Measurements from ENCODE around the gene RABEPK.

Gene RABEPK

GRCh38 chr9:125241863-125242739 is 41.8 kb downstream of the RABEPK start:
- 16% methylated on average over 21 of the region's 27 CpGs for WGBS (ENCODE audit: insufficient coverage)
- H3K9me3 ChIP-seq (ENCODE audit: control extremely low read depth in 1 of 5, control insufficient read depth in 4 of 5, insufficient read depth in 2 of 5, low read depth in 1 of 5, low read length in 4 of 5), result no peaks in the 10 kb centered on the region
- ChIA-PET POLR2A (interaction anchor here (0.6 to 2.7 kb wide), 10 partner anchors 13 to 1084 kb away, joined by 3 to 34 read pairs (median 4); partner anchors contain the start of genes GAPVD1 and RABEPK), CTCF (interaction anchor here (0.6 to 1.4 kb wide), 3 partner anchors 20 to 120 kb away, joined by 3 to 8 read pairs (median 5); partner anchors contain the start of gene GAPVD1)
- peak overlapping the region; percentile 55 to 99 (median 83) for H3K4me3 ChIP-seq (ENCODE audit: control insufficient read depth in 1 of 7, extremely low read depth in 1 of 7, insufficient read depth in 4 of 7, low read depth in 2 of 7, low read length in 6 of 7)
- H3K27me3 ChIP-seq (replicated peaks in 2 of 5; ENCODE audit: control insufficient read depth in 4 of 5, insufficient read depth in 5 of 5, low read length in 4 of 5), result no peaks in the 10 kb centered on the region
- H3K4me1 ChIP-seq (ENCODE audit: control extremely low read depth in 1 of 4, control insufficient read depth in 4 of 4, insufficient read depth in 4 of 4, low read length in 3 of 4), result peaks cover 8 to 37% (median 24%) of the 10 kb centered on the region in 4 experiments
- peaks cover 14 to 31% (median 25%) of the 10 kb centered on the region in 4 experiments for H3K36me3 ChIP-seq (ENCODE audit: control insufficient read depth in 4 of 4, insufficient read depth in 4 of 4, low read length in 3 of 4)
- DNase-seq, result peak in 2 of 3 donors; percentile 18 to 22
- peak overlapping the region; percentile 98 to 99 for H3K27ac ChIP-seq (ENCODE audit: insufficient read depth in 1 of 2, low read depth in 1 of 2, low read length in 2 of 2, poor library complexity in 1 of 2, severe bottlenecking in 2 of 2)

GRCh38 chr9:125243792-125244260 is 43.5 kb downstream of the RABEPK start:
- 99% methylated on average over 11 of the region's 15 CpGs for WGBS (ENCODE audit: insufficient coverage)
- Histone ChIP-seq H3K4me3 (ENCODE audit: control insufficient read depth in 1 of 7, extremely low read depth in 1 of 7, insufficient read depth in 4 of 7, low read depth in 2 of 7, low read length in 6 of 7) (no peak overlapping the region), H3K36me3 (ENCODE audit: control insufficient read depth in 4 of 4, insufficient read depth in 4 of 4, low read length in 3 of 4) (peaks cover 5 to 15% (median 10%) of the 10 kb centered on the region in 4 experiments), H3K27me3 (replicated peaks in 2 of 5; ENCODE audit: control insufficient read depth in 4 of 5, insufficient read depth in 5 of 5, low read length in 4 of 5) (no peaks in the 10 kb centered on the region), H3K4me1 (ENCODE audit: control extremely low read depth in 1 of 4, control insufficient read depth in 4 of 4, insufficient read depth in 4 of 4, low read length in 3 of 4) (peaks cover 5 to 23% (median 16%) of the 10 kb centered on the region in 4 experiments), H3K27ac (ENCODE audit: insufficient read depth in 1 of 2, low read depth in 1 of 2, low read length in 2 of 2, poor library complexity in 1 of 2, severe bottlenecking in 2 of 2) (no peak overlapping the region), H3K9me3 (ENCODE audit: control extremely low read depth in 1 of 5, control insufficient read depth in 4 of 5, insufficient read depth in 2 of 5, low read depth in 1 of 5, low read length in 4 of 5) (no peaks in the 10 kb centered on the region)
- CTCF ChIA-PET, result interaction anchor here (2.8 kb wide), 1 partner anchor 12 kb away, joined by 10 read pairs; no protein-coding TSS in a partner anchor
- no peak for DNase-seq
- POLR2A ChIA-PET, result no interaction called here

DNA sequence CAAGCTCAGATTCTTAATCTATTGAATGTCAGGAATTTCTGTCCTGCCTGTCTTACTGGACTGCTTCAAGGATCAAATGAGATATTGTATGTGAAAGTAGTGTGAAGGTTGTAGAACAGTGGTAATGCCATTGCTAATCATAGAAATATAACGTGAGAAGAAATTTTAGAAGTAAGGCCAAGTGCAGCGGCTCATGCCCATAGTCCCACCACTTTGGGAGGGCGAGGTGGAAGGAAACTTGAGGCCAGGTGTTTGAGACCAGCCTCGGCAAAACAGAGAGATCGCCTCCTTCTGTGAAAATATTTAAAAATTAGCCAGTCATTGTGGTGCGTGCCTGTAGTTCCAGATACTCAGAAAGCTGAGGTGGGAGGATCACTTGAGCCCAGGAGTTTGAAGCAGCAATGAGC is 45.9 kb downstream of the RABEPK start:
- DNase-seq, result peak in 2 of 3 donors; percentile 54 to 71
- ChIA-PET CTCF (interaction anchor here (1.2 to 2.8 kb wide), 2 partner anchors 9 to 116 kb away, joined by 4 to 10 read pairs; no protein-coding TSS in a partner anchor), POLR2A (interaction anchor here (0.6 kb wide), 1 partner anchor 12 kb away, joined by 4 read pairs; no protein-coding TSS in a partner anchor)
- WGBS (ENCODE audit: insufficient coverage), result 68% methylated on average over 6 of the region's 6 CpGs
- Histone ChIP-seq H3K27ac (ENCODE audit: insufficient read depth in 1 of 2, low read depth in 1 of 2, low read length in 2 of 2, poor library complexity in 1 of 2, severe bottlenecking in 2 of 2) (no peak overlapping the region), H3K9me3 (ENCODE audit: control extremely low read depth in 1 of 5, control insufficient read depth in 4 of 5, insufficient read depth in 2 of 5, low read depth in 1 of 5, low read length in 4 of 5) (no peaks in the 10 kb centered on the region), H3K36me3 (ENCODE audit: control insufficient read depth in 4 of 4, insufficient read depth in 4 of 4, low read length in 3 of 4) (no peaks in the 10 kb centered on the region), H3K4me1 (ENCODE audit: control extremely low read depth in 1 of 4, control insufficient read depth in 4 of 4, insufficient read depth in 4 of 4, low read length in 3 of 4) (peaks cover 5 to 10% (median 7%) of the 10 kb centered on the region in 4 experiments), H3K27me3 (replicated peaks in 2 of 5; ENCODE audit: control insufficient read depth in 4 of 5, insufficient read depth in 5 of 5, low read length in 4 of 5) (no peaks in the 10 kb centered on the region), H3K4me3 (ENCODE audit: control insufficient read depth in 1 of 7, extremely low read depth in 1 of 7, insufficient read depth in 4 of 7, low read depth in 2 of 7, low read length in 6 of 7) (no peak overlapping the region)

DNA sequence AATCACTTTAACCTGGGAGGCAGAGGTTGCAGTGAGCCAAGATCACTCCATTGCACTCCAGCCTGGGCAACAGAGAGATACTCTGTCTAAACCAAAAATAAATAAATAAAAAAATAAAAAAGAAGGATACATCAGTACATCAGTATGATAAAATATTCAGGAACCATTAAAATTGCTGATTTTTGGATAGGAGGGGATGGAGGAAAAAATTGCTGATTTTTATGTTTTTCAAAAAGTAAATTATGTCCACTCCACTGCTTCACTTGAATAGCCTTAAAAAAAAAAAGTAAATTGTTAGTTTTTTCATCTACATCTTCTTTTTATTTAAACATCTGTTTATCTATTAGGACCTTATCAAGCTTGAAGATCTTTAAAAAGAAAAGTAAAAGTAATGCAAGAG is 53.9 kb downstream of the RABEPK start:
- ChIA-PET POLR2A (interaction anchor here (0.6 to 2.8 kb wide), 2 partner anchors 13 to 78 kb away, joined by 4 to 12 read pairs; partner anchors contain the start of gene HSPA5), CTCF (interaction anchor here (0.6 kb wide), 1 partner anchor 14 kb away, joined by 3 read pairs; no protein-coding TSS in a partner anchor)
- H3K27me3 ChIP-seq (replicated peaks in 2 of 5; ENCODE audit: control insufficient read depth in 4 of 5, insufficient read depth in 5 of 5, low read length in 4 of 5), result no peaks in the 10 kb centered on the region
- H3K4me3 ChIP-seq (ENCODE audit: control insufficient read depth in 1 of 7, extremely low read depth in 1 of 7, insufficient read depth in 4 of 7, low read depth in 2 of 7, low read length in 6 of 7), result no peak overlapping the region
- peaks cover 10 to 13% (median 12%) of the 10 kb centered on the region in 4 experiments for H3K4me1 ChIP-seq (ENCODE audit: control extremely low read depth in 1 of 4, control insufficient read depth in 4 of 4, insufficient read depth in 4 of 4, low read length in 3 of 4)
- no peak overlapping the region for H3K27ac ChIP-seq (ENCODE audit: insufficient read depth in 1 of 2, low read depth in 1 of 2, low read length in 2 of 2, poor library complexity in 1 of 2, severe bottlenecking in 2 of 2)
- DNase-seq, result no peak
- H3K9me3 ChIP-seq (ENCODE audit: control extremely low read depth in 1 of 5, control insufficient read depth in 4 of 5, insufficient read depth in 2 of 5, low read depth in 1 of 5, low read length in 4 of 5), result no peaks in the 10 kb centered on the region
- H3K36me3 ChIP-seq (ENCODE audit: control insufficient read depth in 4 of 4, insufficient read depth in 4 of 4, low read length in 3 of 4), result no peaks in the 10 kb centered on the region

DNA sequence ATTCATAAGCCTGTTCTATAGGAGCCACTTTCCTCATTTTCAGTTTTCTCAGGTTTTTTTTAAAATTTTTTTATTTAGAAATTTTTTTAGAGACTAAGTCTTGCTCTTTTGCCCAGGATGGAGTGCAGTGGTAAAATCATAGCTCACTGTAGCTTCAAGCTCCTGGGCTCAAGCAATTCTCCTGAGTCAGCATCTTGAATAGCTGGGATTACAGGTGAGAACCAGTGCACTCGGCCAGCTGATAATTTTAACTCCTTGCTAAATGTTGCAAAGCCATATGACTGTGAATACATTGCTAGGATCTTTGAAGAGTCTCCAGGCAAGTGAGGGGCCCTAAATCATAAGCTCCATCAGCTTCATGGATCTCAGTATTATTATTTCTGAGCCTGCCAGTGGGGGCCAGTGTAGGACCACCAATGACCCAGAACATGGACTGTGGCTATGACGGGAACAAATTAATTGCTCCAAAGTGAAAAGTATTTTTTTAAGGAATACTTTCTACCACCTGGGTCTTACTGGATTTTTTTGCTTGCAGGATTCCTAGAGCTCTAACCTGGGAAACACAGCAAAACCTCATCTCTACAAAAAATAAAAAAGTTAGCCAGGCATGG is 55.5 kb downstream of the RABEPK start:
- Histone ChIP-seq H3K4me1 (ENCODE audit: control extremely low read depth in 1 of 4, control insufficient read depth in 4 of 4, insufficient read depth in 4 of 4, low read length in 3 of 4) (peaks cover 14 to 29% (median 19%) of the 10 kb centered on the region in 4 experiments), H3K4me3 (ENCODE audit: control insufficient read depth in 1 of 7, extremely low read depth in 1 of 7, insufficient read depth in 4 of 7, low read depth in 2 of 7, low read length in 6 of 7) (no peak overlapping the region), H3K27me3 (replicated peaks in 2 of 5; ENCODE audit: control insufficient read depth in 4 of 5, insufficient read depth in 5 of 5, low read length in 4 of 5) (no peaks in the 10 kb centered on the region), H3K27ac (ENCODE audit: insufficient read depth in 1 of 2, low read depth in 1 of 2, low read length in 2 of 2, poor library complexity in 1 of 2, severe bottlenecking in 2 of 2) (no peak overlapping the region), H3K36me3 (ENCODE audit: control insufficient read depth in 4 of 4, insufficient read depth in 4 of 4, low read length in 3 of 4) (no peaks in the 10 kb centered on the region), H3K9me3 (ENCODE audit: control extremely low read depth in 1 of 5, control insufficient read depth in 4 of 5, insufficient read depth in 2 of 5, low read depth in 1 of 5, low read length in 4 of 5) (no peaks in the 10 kb centered on the region)
- WGBS (ENCODE audit: insufficient coverage), result 45% methylated on average over 2 of the region's 2 CpGs
- CTCF ChIA-PET, result interaction anchor here (0.6 to 2.4 kb wide), 16 partner anchors 11 to 1124 kb away, joined by 3 to 21 read pairs (median 4); no protein-coding TSS in a partner anchor
- peak in 2 of 3 donors; percentile 43 to 53 for DNase-seq
- POLR2A ChIA-PET, result interaction anchor here (2.8 kb wide), 1 partner anchor 14 kb away, joined by 12 read pairs; the partner anchor contains the start of gene HSPA5

- ChIA-PET POLR2A (interaction anchor here (0.6 kb wide), 1 partner anchor 12 kb away, joined by 4 read pairs; no protein-coding TSS in a partner anchor), CTCF (interaction anchor here (0.6 kb wide), 1 partner anchor 658 kb away, joined by 3 read pairs; no protein-coding TSS in a partner anchor)
- H3K36me3 ChIP-seq (ENCODE audit: control insufficient read depth in 4 of 4, insufficient read depth in 4 of 4, low read length in 3 of 4), result no peaks in the 10 kb centered on the region
- peaks cover 18 to 46% (median 27%) of the 10 kb centered on the region in 4 experiments for H3K4me1 ChIP-seq (ENCODE audit: control extremely low read depth in 1 of 4, control insufficient read depth in 4 of 4, insufficient read depth in 4 of 4, low read length in 3 of 4)
- WGBS (ENCODE audit: insufficient coverage), result 96% methylated on average over 4 of the region's 6 CpGs
- H3K4me3 ChIP-seq (ENCODE audit: control insufficient read depth in 1 of 7, extremely low read depth in 1 of 7, insufficient read depth in 4 of 7, low read depth in 2 of 7, low read length in 6 of 7), result no peak overlapping the region
- H3K27me3 ChIP-seq (replicated peaks in 2 of 5; ENCODE audit: control insufficient read depth in 4 of 5, insufficient read depth in 5 of 5, low read length in 4 of 5), result no peaks in the 10 kb centered on the region
- no peaks in the 10 kb centered on the region for H3K9me3 ChIP-seq (ENCODE audit: control extremely low read depth in 1 of 5, control insufficient read depth in 4 of 5, insufficient read depth in 2 of 5, low read depth in 1 of 5, low read length in 4 of 5)
- DNase-seq, result no peak
- H3K27ac ChIP-seq (ENCODE audit: insufficient read depth in 1 of 2, low read depth in 1 of 2, low read length in 2 of 2, poor library complexity in 1 of 2, severe bottlenecking in 2 of 2), result peak overlapping the region; percentile 25 to 57
Measured at GRCh38 chr9:125258160-125258785, 57.9 kb downstream of the RABEPK start.

Measured in common myeloid progenitor, CD34-positive (primary cell).